Measurements from ENCODE around the gene TNFRSF12A.
A peak's percentile ranks its signal among the peaks of the same experiment; 100 is the strongest.

TNFRSF12A gene

DNA sequence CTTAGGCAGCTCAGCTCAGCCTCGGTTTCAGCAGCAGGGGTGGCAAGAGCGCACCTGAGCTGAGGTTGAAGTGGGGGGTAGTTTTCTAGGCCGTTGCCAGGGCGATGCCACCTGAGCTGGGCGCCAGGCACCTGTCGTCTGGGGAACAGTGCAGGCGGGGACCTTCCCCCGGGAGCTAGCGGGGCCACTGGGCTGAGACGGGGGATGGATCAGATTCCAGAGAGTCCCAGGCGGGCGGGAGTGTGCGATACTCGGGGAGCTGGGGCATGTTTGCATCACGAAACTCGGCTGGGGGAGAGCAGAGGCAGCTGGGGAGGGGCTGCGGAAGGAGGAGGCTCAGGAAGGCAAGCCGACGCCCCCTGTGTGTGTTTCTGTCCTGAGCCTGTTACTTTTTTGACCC, 7.9 kb upstream of the TNFRSF12A start:
- DNase-seq (ENCODE audit: low read depth, low spot score), result no peak

DNA sequence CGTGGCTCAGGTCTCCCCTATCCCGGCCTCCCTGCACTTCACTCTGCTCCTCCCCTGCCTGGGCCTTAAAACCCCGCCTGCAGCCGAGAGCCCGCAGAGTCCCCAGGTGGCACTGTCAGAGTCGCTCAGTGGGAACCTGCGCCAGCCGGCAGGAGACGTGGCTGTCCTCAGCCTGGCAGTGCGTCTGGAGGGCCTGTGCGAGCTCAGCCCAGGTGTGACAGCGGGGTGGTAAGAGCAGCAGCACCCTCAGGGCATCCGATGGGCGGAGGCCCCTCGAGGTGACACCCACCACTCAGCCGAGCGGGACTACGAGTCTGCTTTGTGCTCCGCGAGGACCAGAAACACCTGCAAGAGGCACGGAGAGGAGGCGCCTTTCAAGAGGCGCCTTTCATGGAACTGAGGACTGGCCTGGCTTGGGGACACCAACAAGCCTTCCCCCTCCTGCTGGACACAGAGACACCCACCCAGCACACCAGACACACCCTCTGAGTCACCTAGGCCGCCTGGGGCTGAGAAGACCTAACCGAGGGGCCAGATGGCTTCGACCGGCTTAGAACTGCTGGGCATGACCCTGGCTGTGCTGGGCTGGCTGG, 7.2 kb upstream of the TNFRSF12A start, which contains the start of gene CLDN9:
Gene CLDN9 (plus strand): TSS at position 96 of the 593 bp plus-strand sequence. CDS start 440 bp downstream, at position 536.
- no peak for DNase-seq (ENCODE audit: low read depth, low spot score)

DNA sequence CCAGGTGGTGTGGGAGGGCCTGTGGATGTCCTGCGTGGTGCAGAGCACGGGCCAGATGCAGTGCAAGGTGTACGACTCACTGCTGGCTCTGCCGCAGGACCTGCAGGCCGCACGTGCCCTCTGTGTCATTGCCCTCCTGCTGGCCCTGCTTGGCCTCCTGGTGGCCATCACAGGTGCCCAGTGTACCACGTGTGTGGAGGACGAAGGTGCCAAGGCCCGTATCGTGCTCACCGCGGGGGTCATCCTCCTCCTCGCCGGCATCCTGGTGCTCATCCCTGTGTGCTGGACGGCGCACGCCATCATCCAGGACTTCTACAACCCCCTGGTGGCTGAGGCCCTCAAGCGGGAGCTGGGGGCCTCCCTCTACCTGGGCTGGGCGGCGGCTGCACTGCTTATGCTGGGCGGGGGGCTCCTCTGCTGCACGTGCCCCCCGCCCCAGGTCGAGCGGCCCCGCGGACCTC, 6.6 kb upstream of the TNFRSF12A start:
- no peak for DNase-seq (ENCODE audit: low read depth, low spot score)

DNA sequence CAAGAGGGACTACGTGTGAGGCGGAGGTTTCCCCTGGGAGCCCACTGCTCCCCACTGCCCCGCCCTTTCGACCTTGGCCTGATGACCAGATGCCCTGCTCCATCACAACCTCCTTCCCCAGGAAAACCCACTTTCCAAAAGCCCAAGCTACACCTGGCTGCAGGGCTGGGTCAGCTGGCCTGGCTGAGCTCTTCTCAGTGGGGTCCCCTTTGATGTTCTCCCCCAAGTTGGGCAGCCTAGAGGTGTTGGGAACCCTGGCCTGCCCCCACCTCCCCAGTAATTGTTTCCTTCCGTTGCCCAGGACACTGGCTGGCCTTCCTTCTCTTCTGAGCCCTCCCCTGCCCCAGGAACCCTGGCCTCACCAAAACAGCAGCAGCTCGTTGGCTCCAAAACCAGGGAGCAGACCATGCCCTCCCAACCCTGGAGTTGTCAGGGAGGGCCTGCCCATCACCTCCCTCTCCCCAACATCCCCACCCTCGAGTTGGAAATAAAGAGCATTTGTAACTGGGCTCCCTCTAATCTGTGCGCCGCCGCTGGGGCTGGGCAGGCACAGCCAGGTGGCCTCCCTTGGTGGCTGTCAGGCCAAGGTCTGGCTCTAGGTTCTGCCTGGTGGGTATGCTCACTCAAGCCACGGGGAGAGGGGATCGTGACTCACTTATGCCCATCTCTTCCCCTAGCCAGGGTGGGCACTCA, 6.0 kb upstream of the TNFRSF12A start:
- DNase-seq (ENCODE audit: low read depth, low spot score), result no peak

DNA sequence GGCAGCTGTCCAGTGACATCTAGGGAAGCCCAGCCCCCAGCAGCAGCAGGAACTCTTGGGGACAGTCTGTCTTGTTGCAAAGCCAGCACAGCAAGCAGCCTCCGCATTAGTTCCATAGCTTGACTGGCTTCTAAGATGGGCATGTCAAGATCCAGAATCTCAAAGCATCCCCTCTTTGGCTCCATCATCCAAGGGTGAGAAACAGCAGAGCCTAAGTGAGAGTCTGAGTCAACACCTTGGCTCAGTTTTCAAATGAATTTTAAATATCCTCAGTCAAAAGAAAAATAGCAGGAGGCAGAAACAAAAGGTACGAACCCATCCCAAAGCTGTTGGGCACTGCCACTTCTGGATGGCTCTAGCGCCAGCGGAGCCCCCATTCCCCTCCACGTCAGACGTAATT, 5.2 kb upstream of the TNFRSF12A start:
- DNase-seq (ENCODE audit: low read depth, low spot score), result no peak

DNA sequence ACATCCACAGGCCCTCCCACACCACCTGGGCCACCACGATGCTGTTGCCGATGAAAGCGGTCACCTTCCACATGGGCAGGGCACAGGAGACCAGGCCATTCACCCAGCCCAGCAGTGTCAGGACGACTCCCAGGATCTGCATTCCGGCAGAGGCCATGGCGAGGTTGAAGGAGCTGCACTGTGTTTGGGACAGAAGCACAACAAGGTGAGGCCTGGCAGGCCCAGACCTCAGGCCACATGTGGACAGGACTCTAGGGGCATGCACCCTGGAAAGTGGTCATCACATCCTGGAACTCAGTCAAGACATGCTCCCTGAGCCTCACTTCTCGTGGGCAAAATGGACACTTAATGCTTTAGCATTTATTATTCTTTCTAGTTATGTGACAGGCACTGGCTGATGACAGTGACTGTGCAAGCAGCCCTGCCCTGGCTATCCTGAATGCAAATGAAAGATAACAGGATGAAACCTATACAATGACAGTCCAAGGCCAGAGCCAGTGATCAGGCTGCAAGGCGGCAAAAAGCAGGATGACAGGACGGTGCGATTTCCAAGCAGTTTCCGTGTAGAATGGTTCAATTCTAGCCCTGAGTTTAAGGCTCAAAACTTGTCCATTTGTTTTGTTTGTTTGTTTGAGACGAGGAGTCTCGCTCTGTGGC, 4.2 kb upstream of the TNFRSF12A start:
- DNase-seq (ENCODE audit: low read depth, low spot score), result no peak

DNA sequence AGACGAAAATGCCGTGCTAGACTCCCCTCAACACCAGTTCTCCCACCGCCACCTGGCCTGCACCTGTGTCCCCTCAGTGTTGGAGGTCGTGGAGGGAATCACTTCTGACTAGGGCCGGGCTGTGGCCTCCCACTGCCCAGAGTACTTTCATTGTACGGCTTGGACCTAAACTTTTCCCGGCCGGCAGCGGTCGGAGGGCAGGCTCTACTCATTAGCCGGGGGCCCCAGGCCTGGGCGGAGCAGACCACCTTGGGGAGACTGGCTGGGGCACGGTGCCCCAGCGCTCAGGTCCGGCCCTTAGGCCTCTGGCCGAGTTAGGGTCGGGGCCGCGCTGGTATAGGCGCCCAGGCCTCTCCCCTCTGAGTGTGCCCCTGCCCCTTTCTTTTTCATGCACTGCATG, 2.8 kb upstream of the TNFRSF12A start:
- DNase-seq (ENCODE audit: low read depth, low spot score), result no peak

DNA sequence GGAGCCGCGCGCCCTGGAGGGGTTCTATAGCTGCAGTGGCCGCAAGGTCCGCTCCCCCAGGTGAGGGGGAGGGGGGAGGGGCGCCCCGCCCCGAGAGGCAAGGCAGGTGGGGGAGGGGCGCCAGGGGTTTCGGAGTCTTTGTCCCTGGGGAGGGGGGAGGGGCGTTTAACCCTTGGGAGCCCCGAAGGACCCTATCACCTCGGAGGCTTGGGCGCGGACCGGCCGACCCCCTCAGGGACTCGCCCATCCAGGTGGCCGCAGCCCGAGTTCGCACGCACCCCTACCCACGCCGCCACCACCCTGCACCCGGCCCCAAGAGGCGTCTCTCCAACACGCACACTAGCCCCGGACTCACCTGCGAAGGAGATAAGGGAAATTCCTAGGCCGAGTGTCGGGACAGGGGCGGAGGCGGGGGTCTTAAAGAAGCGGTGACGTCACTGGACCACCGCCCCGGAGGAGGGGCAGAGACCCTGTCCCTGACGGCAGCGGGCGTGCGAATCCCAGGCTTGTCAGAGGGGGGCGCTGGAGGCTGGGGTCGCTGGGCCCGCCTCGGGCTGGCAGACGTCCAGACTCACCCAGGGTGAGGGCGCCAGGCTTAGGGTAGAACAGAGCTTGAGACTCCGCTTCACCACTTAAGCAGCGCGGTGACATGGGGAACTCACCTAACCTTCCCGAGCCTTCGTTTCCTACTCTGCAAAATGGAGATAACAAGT, 2.2 kb upstream of the TNFRSF12A start, which contains the start of gene CLDN6:
Gene CLDN6 (minus strand): TSS at position 390 of the 713 bp plus-strand sequence. CDS start 2,162 bp downstream, outside the sequence.
- DNase-seq (ENCODE audit: low read depth, low spot score), result no peak

DNA sequence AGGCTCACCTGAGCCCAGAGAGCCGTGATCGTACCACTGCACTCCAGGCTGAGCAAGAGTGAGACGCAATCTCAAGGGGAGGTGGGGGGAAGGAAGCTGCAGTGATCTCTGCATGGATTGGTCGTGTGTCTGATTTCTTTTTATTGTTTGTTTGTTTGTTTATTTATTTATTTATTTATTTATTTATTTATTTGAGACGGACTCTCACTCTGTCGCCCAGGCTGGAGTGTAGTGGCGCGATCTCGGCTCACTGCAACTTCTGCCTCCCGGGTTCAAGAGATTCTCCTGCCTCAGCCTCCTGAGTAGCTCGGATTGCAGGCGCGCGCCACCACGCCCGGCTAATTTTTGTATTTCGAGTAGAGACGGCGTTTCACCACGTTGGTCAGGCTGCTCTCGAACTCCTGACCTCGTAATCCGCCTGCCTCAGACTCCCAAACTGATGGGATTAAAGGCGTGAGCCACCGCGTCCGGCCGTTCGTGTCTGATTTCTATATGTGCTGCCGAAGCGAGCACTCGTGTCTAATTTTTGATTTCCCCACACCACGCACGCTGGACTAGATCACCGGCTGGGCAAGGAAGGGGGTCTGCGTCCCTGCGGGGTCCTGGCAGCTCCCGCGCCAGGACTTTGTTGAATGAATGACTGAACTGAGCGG, 448 bp upstream of the TNFRSF12A start:
- no peak for DNase-seq (ENCODE audit: low read depth, low spot score)

DNA sequence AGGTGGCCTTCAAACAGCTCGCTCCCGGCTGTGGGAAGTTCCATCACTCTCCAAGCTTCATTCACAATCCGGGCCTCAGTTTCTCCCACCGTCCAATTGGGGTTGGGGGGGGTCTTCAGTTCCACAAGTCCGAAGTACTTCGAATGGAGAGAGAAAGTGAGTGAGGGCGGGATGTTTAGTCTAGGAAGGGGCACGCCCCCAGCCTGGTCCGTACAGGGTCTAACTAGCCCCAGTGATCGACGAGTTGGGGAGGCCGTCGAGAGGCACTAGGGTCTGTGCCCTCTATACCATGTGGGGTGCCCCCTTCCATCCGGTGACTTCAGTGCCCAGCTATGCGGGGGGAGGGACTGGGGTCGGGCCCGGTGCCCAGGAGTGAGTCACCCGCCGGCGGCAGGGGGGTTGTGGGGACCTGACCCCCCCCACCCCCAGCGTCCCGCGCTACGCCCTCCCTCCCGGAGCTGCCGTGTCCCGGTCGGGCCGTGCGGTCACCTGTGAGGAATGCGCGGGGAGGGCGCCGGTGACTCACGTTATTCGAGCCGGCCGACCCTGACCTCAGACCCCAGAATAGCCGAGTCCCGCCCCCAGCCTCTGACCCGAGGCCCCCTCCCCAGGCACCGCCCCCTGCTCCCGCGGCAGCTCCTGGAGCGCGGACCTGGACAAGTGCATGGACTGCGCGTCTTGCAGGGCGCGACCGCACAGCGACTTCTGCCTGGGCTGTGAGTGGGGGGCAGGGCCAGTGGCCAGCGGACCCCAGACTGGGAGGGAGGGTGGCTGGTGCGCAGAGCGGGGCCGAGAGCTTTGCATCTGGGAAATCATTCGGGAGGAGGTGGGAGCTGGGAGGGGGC, 658 bp downstream of the TNFRSF12A start:
- no peak for DNase-seq (ENCODE audit: low read depth, low spot score)

DNA sequence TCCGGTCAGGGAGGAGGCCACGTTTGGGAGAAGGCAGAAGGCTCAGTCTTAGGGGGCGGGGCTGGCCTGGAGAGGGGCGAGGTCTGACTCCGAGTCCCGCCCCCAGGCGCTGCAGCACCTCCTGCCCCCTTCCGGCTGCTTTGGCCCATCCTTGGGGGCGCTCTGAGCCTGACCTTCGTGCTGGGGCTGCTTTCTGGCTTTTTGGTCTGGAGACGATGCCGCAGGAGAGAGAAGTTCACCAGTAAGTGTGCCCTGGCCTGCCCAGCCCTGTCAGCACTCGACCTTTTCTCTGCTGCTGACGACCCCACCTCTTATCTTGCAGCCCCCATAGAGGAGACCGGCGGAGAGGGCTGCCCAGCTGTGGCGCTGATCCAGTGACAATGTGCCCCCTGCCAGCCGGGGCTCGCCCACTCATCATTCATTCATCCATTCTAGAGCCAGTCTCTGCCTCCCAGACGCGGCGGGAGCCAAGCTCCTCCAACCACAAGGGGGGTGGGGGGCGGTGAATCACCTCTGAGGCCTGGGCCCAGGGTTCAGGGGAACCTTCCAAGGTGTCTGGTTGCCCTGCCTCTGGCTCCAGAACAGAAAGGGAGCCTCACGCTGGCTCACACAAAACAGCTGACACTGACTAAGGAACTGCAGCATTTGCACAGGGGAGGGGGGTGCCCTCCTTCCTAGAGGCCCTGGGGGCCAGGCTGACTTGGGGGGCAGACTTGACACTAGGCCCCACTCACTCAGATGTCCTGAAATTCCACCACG, 1.5 kb downstream of the TNFRSF12A start:
- peak; percentile 84 for DNase-seq (ENCODE audit: low read depth, low spot score)

DNA sequence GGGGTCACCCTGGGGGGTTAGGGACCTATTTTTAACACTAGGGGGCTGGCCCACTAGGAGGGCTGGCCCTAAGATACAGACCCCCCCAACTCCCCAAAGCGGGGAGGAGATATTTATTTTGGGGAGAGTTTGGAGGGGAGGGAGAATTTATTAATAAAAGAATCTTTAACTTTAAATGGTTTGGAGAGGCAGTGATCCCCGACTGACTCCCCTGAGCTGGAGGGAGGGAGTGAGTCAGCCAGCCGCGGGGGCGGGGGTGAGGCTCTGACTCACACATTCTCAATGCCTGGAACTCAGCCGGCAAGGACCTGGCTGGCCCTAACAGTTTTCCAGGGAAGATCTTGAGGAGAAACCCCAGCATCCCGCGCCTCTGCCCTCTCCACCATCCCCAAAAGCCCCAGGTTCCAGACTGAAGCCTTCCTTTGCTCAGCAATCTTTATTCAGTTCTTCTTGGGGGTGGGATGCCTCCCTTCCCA, 2.1 kb downstream of the TNFRSF12A start:
- peak; percentile 74 for DNase-seq (ENCODE audit: low read depth, low spot score)

DNA sequence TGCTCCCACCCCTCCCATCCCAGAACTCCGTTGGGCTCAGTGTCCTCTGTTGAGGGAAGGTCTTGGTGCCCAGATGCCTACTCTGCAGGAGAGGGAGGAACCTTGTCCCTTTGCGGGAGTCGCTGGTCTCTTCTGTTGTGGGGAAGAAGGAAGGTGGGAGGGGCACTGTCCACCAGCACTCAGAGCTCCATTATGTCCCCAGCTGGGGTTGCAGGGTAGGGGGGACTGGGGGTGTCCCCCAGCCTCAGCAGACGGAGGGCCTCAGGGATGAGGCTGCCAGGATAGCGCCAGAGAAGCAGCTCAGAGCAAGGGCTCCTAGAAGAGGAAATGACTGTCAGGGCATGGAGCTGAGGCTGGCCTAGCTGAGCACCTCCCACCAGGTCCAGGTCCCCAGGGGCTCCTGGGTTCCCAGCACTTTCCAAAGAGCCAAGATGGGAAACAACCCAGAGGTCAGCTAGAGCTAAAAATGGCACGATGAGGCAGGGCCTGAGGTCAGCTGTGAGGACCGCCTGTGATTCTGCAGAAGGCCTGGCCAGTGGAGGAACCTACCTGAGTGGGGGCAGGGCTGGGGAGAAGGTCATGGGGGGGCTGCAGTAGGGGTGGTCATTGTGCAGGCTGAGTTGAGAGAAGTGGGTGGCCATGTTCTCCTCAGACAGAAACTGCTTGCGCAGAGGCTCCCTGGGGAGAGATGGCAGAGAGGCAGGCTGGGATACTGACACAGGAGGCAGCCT, 2.7 kb downstream of the TNFRSF12A start:
- no peak for DNase-seq (ENCODE audit: low read depth, low spot score)

DNA sequence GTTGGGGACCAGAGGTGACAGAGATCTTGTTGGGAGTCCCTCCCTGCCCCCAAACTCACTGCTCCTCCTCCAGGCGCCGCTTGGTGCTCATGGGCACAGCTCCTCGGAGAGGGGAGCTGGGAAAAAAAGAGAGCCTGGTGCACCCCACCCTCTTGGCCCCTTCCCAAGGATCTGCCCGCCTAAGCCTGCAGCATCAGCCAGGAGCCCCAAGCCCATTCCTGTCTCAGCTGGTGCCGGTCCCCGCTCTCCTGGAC, 3.2 kb downstream of the TNFRSF12A start:
- DNase-seq (ENCODE audit: low read depth, low spot score), result no peak

DNA sequence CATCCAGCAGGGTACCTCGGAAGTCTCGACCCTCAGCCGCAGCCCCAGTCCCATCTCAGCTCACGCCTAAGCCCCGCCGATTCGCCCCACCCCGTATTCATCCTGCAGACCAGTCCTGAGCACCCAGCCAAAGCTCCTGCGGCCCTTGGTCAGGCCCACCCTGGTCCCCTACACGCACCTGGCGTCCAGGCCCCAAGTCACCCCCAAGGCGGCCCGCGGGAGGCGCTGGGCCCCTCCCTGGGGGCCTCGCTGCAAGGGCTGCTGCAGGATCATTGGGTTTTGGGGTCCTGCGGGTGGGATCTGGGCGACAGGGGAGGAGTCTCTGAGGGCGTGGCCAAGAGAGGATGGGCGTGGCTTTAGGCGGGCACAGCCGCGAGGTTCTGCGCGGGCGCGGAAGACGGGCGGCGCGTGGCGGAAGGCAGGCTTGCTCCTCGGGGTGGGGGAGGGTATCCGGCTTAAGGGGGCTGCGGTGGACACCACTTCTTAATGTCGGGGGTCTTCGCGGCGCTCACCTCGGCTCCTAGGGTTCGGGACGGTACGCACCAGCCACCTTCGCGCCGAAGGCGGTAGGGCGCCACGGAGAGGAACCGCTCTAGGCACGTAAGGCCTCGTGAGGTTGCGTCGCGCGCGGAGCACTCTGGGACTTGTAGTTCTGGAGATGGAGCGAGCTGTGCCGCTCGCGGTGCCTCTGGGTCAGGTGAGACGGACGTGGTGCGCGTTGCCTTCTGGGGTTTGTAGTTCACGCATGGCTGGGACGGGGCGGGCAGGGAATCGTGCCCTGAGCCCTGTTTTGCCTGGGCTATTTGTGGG, 3.7 kb downstream of the TNFRSF12A start, which contains the start of the genes HCFC1R1 and THOC6:
Gene HCFC1R1 (minus strand): TSS at position 274 of the 810 bp plus-strand sequence. CDS start 1 bp downstream, at position 273.
Gene THOC6 (plus strand): TSS at position 367 of the 810 bp plus-strand sequence. CDS start 292 bp downstream, at position 659.
- DNase-seq (ENCODE audit: low read depth, low spot score), result peak; percentile 92

DNA sequence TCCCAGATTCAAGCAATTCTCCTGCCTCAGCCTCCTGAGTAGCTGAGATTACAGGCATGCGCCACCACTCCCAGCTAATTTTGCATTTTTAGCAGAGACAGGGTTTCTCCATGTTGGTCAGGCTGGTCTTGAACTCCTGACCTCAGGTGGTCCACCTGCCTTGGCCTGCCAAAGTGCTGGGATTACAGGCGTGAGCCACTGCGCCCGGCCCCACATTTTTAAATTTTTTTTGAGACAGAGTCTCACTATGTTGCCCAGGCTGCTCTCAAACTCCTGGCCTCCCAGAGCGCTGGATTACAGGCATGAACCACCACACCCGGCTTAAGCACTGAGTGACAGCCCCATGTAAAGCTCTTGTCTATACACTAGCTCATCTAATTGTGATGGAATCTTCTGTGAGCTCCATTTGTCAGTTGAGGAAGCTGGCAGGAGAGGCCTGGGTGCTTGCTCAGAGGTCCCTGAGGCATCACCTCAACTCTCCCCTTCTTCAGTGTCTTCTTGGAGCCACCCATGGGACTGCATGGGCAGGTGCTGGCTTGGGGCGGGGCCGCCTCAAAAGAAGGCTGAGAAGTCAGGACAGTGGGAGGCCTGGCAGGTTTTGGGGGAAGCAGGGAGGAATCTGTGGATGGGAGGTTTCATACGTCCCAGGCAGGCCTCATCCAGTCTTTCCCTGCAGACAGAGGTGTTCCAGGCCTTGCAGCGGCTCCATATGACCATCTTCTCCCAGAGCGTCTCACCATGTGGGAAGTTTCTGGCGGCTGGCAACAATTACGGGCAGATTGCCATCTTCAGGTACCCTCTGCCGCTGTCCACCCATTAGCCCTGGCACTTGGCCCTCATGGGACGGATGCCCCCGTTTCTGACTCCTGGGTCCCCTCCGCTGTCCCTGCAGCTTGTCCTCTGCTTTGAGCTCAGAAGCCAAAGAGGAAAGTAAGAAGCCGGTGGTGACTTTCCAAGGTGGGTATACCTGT, 5.1 kb downstream of the TNFRSF12A start:
- no peak for DNase-seq (ENCODE audit: low read depth, low spot score)

DNA sequence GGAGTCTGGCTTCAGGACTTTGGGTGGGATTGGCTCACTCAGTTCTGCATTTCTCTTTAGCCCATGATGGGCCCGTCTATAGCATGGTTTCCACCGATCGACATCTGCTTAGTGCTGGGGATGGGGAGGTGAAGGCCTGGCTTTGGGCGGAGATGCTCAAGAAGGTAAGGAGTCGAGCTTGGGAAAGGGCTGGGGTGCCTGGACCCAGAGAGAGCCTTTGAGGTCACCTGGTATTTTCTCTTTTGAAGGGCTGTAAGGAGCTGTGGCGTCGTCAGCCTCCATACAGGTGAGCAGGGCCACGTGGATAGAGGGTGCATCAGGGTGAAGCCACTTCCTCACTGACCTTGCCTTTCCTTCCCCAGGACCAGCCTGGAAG, 5.8 kb downstream of the TNFRSF12A start:
- DNase-seq (ENCODE audit: low read depth, low spot score), result no peak
